Kidney epithelial cell (primary cell): ENCODE data around the gene VPS51. TPM values are rescaled to one million over a fixed set of nuclear protein-coding genes. Genes with fewer than 3 reads are reported as not detected.

Experiments
- DNase-seq: peaks from one replicate; pipeline ENCODE4 v3.0.0-alpha.2; 2010; ENCODE audit warnings: low read depth
- H3K27me3 ChIP-seq: 2 replicates; pipeline ENCODE4 v1.6.0; 2011; ENCODE audit warnings: low read length; ENCODE audit not compliant: control insufficient read depth, insufficient read depth
- H3K36me3 ChIP-seq: 2 replicates; pipeline ENCODE4 v1.5.1; 2011; ENCODE audit warnings: low read length; ENCODE audit not compliant: control insufficient read depth, insufficient read depth
- H3K4me3 ChIP-seq: 2 replicates; pipeline ENCODE4 v1.5.1; 2011; ENCODE audit warnings: low read depth, mild to moderate bottlenecking, control low read depth, low read length
- CTCF ChIP-seq: IDR thresholded peaks from 2 replicates; pipeline ENCODE4 v1.5.1; 2011; ENCODE audit warnings: mild to moderate bottlenecking, moderate library complexity, low read length, control low read depth, inconsistent platforms; ENCODE audit not compliant: insufficient read depth, poor library complexity, severe bottlenecking
- total RNA-seq: library from RNA; depleted of rRNA; stranded (reverse); fragments of >200 nt; gene quantifications from 2 replicates; pipeline ENCODE4 v1.2.3, GENCODE V29; 2015

VPS51 gene
- total RNA-seq, 1 donor from 2014 or later: 391 TPM

DNA sequence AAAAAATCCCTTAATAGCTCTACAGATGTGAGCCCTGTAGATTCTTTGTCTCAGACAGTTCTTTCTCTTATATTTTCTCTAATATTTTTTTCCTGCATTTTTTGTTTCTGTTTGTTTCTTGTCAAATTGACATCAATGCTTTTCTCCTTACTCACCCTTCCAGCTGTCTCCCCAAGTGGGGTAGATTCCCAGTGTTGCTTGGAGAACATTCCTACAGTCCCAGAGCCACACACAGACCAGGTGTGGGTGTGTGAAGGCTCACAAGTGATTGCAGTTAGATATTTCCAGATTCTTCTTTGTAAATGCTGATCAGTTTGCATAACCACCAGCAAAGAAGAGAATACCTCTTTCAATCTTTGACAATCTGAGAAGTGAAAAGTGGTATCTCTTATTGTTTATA, 7.5 kb downstream of the VPS51 start:
- TF ChIP-seq CTCF: no peak
- H3K36me3 ChIP-seq: peaks cover 2% of the 10 kb centered on the region
- no peak for DNase-seq
- no peak overlapping the region for H3K4me3 ChIP-seq
- no peaks in the 10 kb centered on the region for H3K27me3 ChIP-seq

GRCh38 chr11:65104628-65105027, 8.6 kb downstream of the VPS51 start:
- Histone ChIP-seq H3K27me3 (no peaks in the 10 kb centered on the region), H3K4me3 (no peak overlapping the region), H3K36me3 (peaks cover 3% of the 10 kb centered on the region)
- TF ChIP-seq CTCF: no peak
- DNase-seq: no peak

DNA sequence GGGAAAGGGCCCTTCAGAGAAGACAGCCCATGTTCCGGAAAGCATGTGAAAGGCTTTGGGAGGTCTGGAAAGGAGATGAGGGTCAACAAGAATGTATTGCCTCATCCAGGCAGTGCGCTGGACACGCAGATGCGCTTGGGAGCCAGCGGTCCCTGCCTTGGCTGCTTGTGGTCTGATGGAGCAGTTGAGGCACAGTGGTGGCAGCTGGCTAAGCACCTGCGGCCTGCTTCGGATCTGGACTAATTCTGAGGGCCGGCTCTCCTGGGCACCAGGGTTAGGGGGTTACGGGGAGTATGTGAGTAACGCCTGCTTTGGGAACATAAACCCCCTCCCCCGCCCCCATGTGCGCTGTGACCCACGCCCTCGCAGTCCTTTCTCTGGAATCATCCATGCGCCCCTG, 11.1 kb downstream of the VPS51 start:
- Histone ChIP-seq H3K36me3 (peaks cover 3% of the 10 kb centered on the region), H3K27me3 (no peaks in the 10 kb centered on the region), H3K4me3 (no peak overlapping the region)
- no peak for TF ChIP-seq CTCF
- DNase-seq: no peak

GRCh38 chr11:65107751-65108468, 11.9 kb downstream of the VPS51 start:
- DNase-seq: no peak
- Histone ChIP-seq H3K36me3 (peaks cover 3% of the 10 kb centered on the region), H3K4me3 (no peak overlapping the region), H3K27me3 (no peaks in the 10 kb centered on the region)
- TF ChIP-seq CTCF: no peak

GRCh38 chr11:65108469-65109123, 12.6 kb downstream of the VPS51 start:
- Histone ChIP-seq H3K36me3 (peaks cover 2% of the 10 kb centered on the region), H3K4me3 (no peak overlapping the region)
- TF ChIP-seq CTCF: no peak

More at GRCh38 chr11:65108469-65109123, 12.6 kb downstream of the VPS51 start:
- no peak for DNase-seq
- no peaks in the 10 kb centered on the region for H3K27me3 ChIP-seq
